ENCODE results near the gene WDR59. TPM values are rescaled to one million over a fixed set of nuclear protein-coding genes. Genes with fewer than 3 reads are reported as not detected.
"Not testable (repeated sequence)": the region's sequence is repeated elsewhere in the genome, so short reads cannot be mapped to it uniquely, and the experiment has no call there.

Gene WDR59
- polyA plus RNA-seq, 1 donor: 66.8 TPM

GRCh38 chr16:74865922-74866598 is 118.9 kb downstream of the WDR59 start:
- 60% methylated on average over 1 of the region's 12 CpGs for WGBS (ENCODE audit: insufficient coverage, low lambda C conversion rate)
- H3K27me3 ChIP-seq (ENCODE audit: control insufficient read depth, insufficient read depth, low read length): no peaks in the 10 kb centered on the region
- no peak for DNase-seq

GRCh38 chr16:74862743-74863244 is 122.1 kb downstream of the WDR59 start:
- H3K27me3 ChIP-seq (ENCODE audit: control insufficient read depth, insufficient read depth, low read length): no peaks in the 10 kb centered on the region
- no peak overlapping the region for H3K4me3 ChIP-seq (ENCODE audit: low read length)
- H3K36me3 ChIP-seq (ENCODE audit: control insufficient read depth, insufficient read depth, low read length): no peaks in the 10 kb centered on the region
- 0% methylated on average over 2 of the region's 10 CpGs for WGBS (ENCODE audit: insufficient coverage, low lambda C conversion rate)
- no peaks in the 10 kb centered on the region for H3K9me3 ChIP-seq (ENCODE audit: control insufficient read depth, low read depth, low read length)
- no peaks in the 10 kb centered on the region for H3K4me1 ChIP-seq (ENCODE audit: control insufficient read depth, insufficient read depth, low read length)
- DNase-seq: peak; percentile 42 to 58
- no peak overlapping the region for H3K27ac ChIP-seq (ENCODE audit: low read length)

More at GRCh38 chr16:74865922-74866598, 118.9 kb downstream of the WDR59 start:
- Histone ChIP-seq H3K36me3 (ENCODE audit: control insufficient read depth, insufficient read depth, low read length) (no peaks in the 10 kb centered on the region), H3K4me3 (ENCODE audit: low read length) (no peak overlapping the region), H3K4me1 (ENCODE audit: control insufficient read depth, insufficient read depth, low read length) (peaks cover 4% of the 10 kb centered on the region), H3K9me3 (ENCODE audit: control insufficient read depth, low read depth, low read length) (no peaks in the 10 kb centered on the region), H3K27ac (ENCODE audit: low read length) (no peak overlapping the region)

- DNase-seq: no peak
- Histone ChIP-seq H3K36me3 (ENCODE audit: control insufficient read depth, insufficient read depth, low read length) (no peaks in the 10 kb centered on the region), H3K4me1 (ENCODE audit: control insufficient read depth, insufficient read depth, low read length) (no peaks in the 10 kb centered on the region), H3K9me3 (ENCODE audit: control insufficient read depth, low read depth, low read length) (no peaks in the 10 kb centered on the region), H3K27me3 (ENCODE audit: control insufficient read depth, insufficient read depth, low read length) (no peaks in the 10 kb centered on the region), H3K4me3 (ENCODE audit: low read length) (no peak overlapping the region), H3K27ac (ENCODE audit: low read length) (no peak overlapping the region)
- WGBS (ENCODE audit: insufficient coverage, low lambda C conversion rate): no CpG with 5 or more reads among the region's 4 CpGs
These were observed 132.4 kb downstream of the WDR59 start for GRCh38 chr16:74852500-74852875.

GRCh38 chr16:74850027-74850426 is 134.9 kb downstream of the WDR59 start:
- H3K27ac ChIP-seq (ENCODE audit: low read length): no peak overlapping the region
- WGBS (ENCODE audit: insufficient coverage, low lambda C conversion rate): no CpG with 5 or more reads among the region's 7 CpGs
- no peak for DNase-seq
- H3K36me3 ChIP-seq (ENCODE audit: control insufficient read depth, insufficient read depth, low read length): no peaks in the 10 kb centered on the region
- no peaks in the 10 kb centered on the region for H3K27me3 ChIP-seq (ENCODE audit: control insufficient read depth, insufficient read depth, low read length)
- H3K9me3 ChIP-seq (ENCODE audit: control insufficient read depth, low read depth, low read length): no peaks in the 10 kb centered on the region
- H3K4me1 ChIP-seq (ENCODE audit: control insufficient read depth, insufficient read depth, low read length): no peaks in the 10 kb centered on the region
- H3K4me3 ChIP-seq (ENCODE audit: low read length): no peak overlapping the region

DNA sequence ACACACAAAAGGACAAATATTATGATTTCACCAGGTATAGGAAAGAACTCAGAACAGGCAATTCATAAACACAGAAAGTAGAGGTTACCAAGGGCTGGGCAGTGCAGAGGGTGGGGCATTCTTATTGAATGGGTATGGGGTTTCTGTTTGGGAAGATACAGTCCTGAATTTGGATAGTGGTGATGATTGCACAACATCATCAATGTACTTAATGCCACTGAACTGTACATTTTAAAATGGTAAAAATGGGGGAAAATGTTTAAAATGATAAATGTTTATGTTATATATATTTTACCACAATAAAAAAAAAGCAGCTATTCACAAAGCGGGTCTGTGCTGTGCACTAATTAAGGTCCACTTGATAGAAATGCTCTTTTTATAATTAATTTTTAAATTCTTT is 137.7 kb downstream of the WDR59 start:
- H3K4me1 ChIP-seq (ENCODE audit: control insufficient read depth, insufficient read depth, low read length): peaks cover 3% of the 10 kb centered on the region
- no peaks in the 10 kb centered on the region for H3K27me3 ChIP-seq (ENCODE audit: control insufficient read depth, insufficient read depth, low read length)
- no peak overlapping the region for H3K4me3 ChIP-seq (ENCODE audit: low read length)
- 100% methylated on average over 1 of the region's 1 CpG for WGBS (ENCODE audit: insufficient coverage, low lambda C conversion rate)
- H3K36me3 ChIP-seq (ENCODE audit: control insufficient read depth, insufficient read depth, low read length): no peaks in the 10 kb centered on the region
- H3K9me3 ChIP-seq (ENCODE audit: control insufficient read depth, low read depth, low read length): no peaks in the 10 kb centered on the region
- no peak overlapping the region for H3K27ac ChIP-seq (ENCODE audit: low read length)
- DNase-seq: no peak

- Histone ChIP-seq H3K27me3 (ENCODE audit: control insufficient read depth, insufficient read depth, low read length) (no peaks in the 10 kb centered on the region), H3K4me1 (ENCODE audit: control insufficient read depth, insufficient read depth, low read length) (peaks cover 3% of the 10 kb centered on the region), H3K27ac (ENCODE audit: low read length) (no peak overlapping the region), H3K9me3 (ENCODE audit: control insufficient read depth, low read depth, low read length) (no peaks in the 10 kb centered on the region), H3K4me3 (ENCODE audit: low read length) (no peak overlapping the region), H3K36me3 (ENCODE audit: control insufficient read depth, insufficient read depth, low read length) (no peaks in the 10 kb centered on the region)
- no CpG with 5 or more reads among the region's 4 CpGs for WGBS (ENCODE audit: insufficient coverage, low lambda C conversion rate)
- no peak for DNase-seq
These were observed 138.2 kb downstream of the WDR59 start for GRCh38 chr16:74846714-74847113.

GRCh38 chr16:74844041-74844980 is 140.6 kb downstream of the WDR59 start:
- Histone ChIP-seq H3K27ac (ENCODE audit: low read length) (peak overlapping the region; percentile 58), H3K9me3 (ENCODE audit: control insufficient read depth, low read depth, low read length) (no peaks in the 10 kb centered on the region), H3K27me3 (ENCODE audit: control insufficient read depth, insufficient read depth, low read length) (no peaks in the 10 kb centered on the region), H3K36me3 (ENCODE audit: control insufficient read depth, insufficient read depth, low read length) (no peaks in the 10 kb centered on the region), H3K4me3 (ENCODE audit: low read length) (no peak overlapping the region), H3K4me1 (ENCODE audit: control insufficient read depth, insufficient read depth, low read length) (peaks cover 3% of the 10 kb centered on the region)
- WGBS (ENCODE audit: insufficient coverage, low lambda C conversion rate): 81% methylated on average over 7 of the region's 20 CpGs
- DNase-seq: no peak

GRCh38 chr16:74843381-74844035 is 141.4 kb downstream of the WDR59 start:
- H3K27ac ChIP-seq (ENCODE audit: low read length): peak overlapping the region; percentile 58
- not testable (repeated sequence) for H3K4me1 ChIP-seq (ENCODE audit: control insufficient read depth, insufficient read depth, low read length); H3K9me3 ChIP-seq (ENCODE audit: control insufficient read depth, low read depth, low read length); H3K36me3 ChIP-seq (ENCODE audit: control insufficient read depth, insufficient read depth, low read length); H3K27me3 ChIP-seq (ENCODE audit: control insufficient read depth, insufficient read depth, low read length); H3K4me3 ChIP-seq (ENCODE audit: low read length)
- WGBS (ENCODE audit: insufficient coverage, low lambda C conversion rate): 90% methylated on average over 2 of the region's 14 CpGs
- DNase-seq: peak; percentile 54 to 77

GRCh38 chr16:74842413-74842812 is 142.5 kb downstream of the WDR59 start:
- Histone ChIP-seq H3K27ac (ENCODE audit: low read length) (no peak overlapping the region), H3K4me3 (ENCODE audit: low read length) (no peak overlapping the region), H3K27me3 (ENCODE audit: control insufficient read depth, insufficient read depth, low read length) (no peaks in the 10 kb centered on the region), H3K36me3 (ENCODE audit: control insufficient read depth, insufficient read depth, low read length) (no peaks in the 10 kb centered on the region), H3K4me1 (ENCODE audit: control insufficient read depth, insufficient read depth, low read length) (peaks cover 3% of the 10 kb centered on the region), H3K9me3 (ENCODE audit: control insufficient read depth, low read depth, low read length) (no peaks in the 10 kb centered on the region)
- WGBS (ENCODE audit: insufficient coverage, low lambda C conversion rate): 20% methylated on average over 1 of the region's 6 CpGs
- no peak for DNase-seq

DNA sequence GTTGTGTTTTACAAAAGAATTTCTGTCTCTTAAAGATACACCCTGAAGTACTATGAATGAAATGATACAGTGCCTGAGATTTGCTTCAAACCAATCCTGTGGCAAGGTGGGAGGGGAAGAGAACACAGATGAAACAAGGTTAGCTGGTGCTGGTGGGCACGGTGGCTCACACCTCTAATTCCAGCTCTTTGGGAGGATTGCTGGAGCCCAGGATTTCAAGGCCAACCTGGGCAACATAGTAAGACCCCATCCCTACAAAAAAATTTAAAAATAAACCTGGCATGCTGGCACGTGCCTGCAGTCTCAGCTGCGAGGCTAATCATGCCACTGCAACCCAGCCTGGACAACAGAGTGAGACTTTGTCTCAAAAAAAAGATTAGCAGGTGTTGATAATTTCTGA is 143.0 kb downstream of the WDR59 start:
- DNase-seq: no peak
- Histone ChIP-seq H3K36me3 (ENCODE audit: control insufficient read depth, insufficient read depth, low read length) (no peaks in the 10 kb centered on the region), H3K9me3 (ENCODE audit: control insufficient read depth, low read depth, low read length) (no peaks in the 10 kb centered on the region), H3K4me3 (ENCODE audit: low read length) (no peak overlapping the region), H3K4me1 (ENCODE audit: control insufficient read depth, insufficient read depth, low read length) (peaks cover 3% of the 10 kb centered on the region), H3K27ac (ENCODE audit: low read length) (no peak overlapping the region), H3K27me3 (ENCODE audit: control insufficient read depth, insufficient read depth, low read length) (no peaks in the 10 kb centered on the region)
- WGBS (ENCODE audit: insufficient coverage, low lambda C conversion rate): 80% methylated on average over 2 of the region's 3 CpGs

All from large intestine (tissue), 3 donors.